T-helper 22 cell (primary cell): ENCODE results near the gene KCNJ14.

ENCODE experiments used
- DNase-seq: peaks from one replicate; pipeline ENCODE4 v3.0.0-alpha.2; 2020; ENCODE audit warnings: low read depth

The KCNJ14 gene

DNA sequence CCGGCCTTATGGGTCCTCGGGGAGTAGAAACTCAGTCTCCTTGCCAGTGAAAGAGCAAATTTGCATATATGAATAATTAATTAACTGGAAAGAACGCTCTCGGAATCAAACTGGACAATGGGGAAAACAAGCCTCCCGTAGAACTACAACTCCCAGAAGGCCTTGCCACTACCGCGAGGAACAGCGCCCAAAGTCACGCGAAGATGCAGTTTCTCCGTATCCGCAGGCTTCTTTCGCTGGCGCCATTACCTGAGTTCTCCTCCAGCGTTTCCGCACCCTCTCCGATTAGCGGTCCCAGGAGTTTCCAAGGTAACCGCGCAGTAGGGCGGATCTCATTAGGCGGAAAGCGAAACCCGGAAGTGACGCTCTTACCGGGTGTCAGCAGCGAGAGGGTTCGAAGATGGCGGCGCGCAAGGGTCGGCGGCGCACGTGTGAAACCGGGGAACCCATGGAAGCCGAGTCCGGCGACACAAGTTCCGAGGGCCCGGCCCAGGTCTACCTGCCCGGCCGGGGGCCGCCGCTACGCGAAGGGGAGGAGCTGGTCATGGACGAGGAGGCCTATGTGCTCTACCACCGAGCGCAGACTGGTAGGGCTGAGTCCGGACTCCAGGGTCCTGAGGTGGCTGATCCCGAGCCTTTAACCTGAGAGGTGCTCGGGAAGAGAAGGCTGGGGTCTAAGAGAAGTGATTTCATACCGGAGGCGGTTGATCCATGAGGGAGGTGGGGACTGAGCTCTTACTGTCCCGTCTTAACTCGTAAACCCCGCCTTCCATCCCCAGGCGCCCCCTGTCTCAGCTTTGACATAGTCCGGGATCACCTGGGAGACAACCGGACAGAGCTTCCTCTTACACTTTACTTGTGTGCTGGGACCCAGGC, 9.5 kb upstream of the KCNJ14 start, which contains the start of gene GRWD1:
TSS of gene GRWD1 (plus strand) at position 378 of the 876 bp plus-strand sequence. CDS start at position 401, 23 bp downstream.
- DNase-seq = peak; percentile 95

DNA sequence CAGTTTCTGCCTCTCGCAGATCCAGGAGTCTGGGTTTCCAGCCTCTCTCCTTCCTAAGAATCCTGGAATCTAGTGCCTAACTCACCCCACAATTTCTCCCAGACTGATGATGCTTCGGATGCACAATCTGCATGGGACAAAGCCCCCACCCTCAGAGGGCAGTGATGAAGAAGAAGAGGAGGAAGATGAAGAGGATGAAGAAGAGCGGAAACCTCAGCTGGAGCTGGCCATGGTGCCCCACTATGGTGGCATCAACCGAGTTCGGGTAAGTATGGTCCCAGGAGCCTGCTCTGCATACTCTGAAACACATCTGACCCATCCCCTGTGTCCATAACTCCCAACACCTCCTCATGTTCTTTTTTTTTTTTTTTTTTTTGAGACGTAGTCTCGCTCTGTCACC, 8.8 kb upstream of the KCNJ14 start:
- no peak for DNase-seq

DNA sequence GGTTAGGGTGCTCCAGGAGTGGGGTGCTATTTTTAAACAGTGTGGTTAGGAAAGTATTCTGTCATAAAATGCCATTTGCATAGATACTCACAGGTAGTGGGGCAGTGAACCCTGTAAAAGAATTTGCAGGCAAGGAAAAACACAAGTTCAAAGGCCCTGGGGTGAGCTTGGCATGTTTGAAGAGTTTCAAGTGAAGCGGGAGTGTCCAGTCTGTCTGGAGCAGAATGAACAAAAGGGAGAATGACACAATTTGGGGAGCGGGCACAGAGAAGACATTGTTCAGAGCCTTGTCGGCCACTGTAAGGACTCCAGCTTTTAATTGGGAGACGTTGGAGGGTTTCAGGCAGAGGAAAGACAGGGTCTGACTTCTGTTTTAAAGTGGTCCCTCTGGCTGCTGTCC, 6.8 kb upstream of the KCNJ14 start:
- no peak for DNase-seq

DNA sequence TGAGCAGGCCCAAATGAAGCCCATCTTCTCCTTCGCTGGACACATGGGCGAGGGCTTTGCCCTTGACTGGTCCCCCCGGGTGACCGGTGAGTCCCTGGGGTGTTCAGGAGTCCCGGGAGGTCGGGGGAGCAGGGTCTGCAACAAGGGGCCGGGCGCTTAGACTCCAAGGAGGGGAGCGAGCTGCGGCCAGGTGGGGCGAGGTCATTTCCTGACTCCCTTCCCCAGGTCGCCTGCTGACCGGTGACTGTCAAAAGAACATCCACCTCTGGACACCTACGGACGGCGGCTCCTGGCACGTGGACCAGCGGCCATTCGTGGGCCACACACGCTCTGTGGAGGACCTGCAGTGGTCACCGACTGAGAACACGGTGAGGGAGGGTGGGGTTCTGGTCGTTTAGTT, 4.9 kb upstream of the KCNJ14 start:
- no peak for DNase-seq

DNA sequence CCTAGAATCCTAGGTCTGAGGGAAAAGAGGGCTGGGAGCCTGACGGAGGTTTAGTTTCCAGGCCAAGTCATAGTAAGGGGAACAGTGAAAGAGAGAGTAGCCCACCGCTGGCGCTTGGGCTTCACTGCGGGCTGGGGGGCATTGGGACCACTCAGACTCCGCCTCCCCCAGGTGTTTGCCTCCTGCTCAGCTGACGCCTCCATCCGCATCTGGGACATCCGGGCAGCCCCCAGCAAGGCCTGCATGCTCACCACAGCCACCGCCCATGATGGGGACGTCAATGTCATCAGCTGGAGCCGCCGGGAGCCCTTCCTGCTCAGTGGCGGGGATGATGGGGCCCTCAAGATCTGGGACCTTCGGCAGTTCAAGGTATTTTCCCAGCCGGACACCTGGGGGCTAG, 4.5 kb upstream of the KCNJ14 start:
- DNase-seq = no peak

DNA sequence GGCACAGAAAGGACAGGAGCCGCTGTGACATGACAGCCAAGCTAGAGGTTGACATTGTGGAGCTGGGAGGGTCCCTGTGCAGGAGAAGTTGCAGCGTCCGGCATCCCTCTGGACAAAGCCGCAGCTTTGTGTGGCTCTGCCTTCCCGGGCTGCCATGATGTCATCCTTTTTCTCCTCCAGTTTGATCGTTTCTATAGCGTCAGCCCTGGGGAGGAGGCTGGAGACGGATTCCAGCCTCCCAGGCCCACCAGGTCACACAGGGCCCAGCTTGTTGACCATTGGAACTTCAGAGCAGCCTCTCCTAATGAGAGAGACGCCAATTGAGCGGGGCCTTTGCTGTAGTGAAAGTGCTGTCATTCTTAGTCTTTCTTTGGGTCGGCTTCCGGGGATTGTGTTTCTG, 3.8 kb upstream of the KCNJ14 start:
- DNase-seq = no peak

DNA sequence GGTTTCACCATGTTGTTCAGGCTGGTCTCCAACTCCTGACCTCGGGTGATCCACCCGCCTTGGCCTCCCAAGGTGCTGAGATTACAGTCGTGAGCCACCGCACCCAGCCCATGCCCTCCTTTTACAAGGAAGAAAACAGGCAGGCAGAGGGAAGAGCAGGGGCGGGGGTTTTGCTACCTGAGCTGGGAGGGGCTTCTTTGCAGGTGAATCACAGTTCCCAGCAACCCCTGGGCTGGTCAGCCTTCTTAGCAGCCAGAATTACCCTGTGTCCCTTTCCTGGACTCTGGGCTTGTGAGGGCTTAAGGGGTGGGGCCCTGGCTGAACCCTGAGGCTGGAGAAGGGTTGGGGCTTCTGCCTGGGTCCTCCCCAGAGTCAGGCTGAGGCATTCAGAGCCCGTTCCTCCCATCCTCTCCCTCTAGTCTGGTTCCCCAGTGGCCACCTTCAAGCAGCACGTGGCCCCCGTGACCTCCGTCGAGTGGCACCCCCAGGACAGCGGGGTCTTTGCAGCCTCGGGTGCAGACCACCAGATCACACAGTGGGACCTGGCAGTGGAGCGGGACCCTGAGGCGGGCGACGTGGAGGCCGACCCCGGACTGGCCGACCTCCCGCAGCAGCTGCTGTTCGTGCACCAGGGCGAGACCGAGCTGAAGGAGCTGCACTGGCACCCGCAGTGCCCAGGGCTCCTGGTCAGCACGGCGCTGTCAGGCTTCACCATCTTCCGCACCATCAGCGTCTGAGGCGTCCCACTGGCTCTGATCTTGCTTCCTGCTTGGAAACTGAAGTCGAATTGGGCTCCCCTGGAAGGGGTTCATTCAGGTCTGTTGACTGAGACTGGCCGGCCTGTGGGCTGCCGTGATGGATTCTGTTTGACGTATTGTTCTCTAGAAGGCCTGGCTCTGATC, 2.8 kb upstream of the KCNJ14 start:
- DNase-seq = no peak

DNA sequence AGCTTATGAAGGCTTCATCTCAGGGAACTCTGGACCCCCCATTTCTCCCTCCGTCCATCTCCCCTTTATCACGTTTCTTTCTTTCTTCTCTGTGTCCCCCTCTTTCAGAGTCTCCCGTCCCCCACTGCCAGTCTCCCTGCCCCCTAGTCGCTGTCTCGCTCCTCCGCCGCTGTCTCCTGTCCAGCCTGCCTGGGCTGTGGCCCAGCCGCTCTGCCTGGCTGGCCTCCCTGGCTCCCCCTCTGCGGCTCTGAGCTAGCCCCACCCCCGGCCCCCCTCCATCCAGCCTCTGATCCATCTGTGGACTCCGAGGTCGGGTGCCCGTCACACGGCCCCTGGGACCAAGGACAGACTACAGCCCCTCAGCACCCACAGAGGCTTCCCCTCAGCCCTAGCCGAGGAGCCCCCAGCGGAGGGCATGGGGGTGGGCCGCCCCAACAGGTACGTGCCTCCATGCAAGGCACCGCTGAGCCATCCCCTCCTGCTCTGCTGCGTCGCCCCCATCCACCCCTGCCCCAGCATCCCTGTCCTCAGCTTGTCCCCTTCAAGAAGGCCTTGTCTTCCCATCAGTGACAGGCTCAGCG, 1.1 kb upstream of the KCNJ14 start:
- no peak for DNase-seq

DNA sequence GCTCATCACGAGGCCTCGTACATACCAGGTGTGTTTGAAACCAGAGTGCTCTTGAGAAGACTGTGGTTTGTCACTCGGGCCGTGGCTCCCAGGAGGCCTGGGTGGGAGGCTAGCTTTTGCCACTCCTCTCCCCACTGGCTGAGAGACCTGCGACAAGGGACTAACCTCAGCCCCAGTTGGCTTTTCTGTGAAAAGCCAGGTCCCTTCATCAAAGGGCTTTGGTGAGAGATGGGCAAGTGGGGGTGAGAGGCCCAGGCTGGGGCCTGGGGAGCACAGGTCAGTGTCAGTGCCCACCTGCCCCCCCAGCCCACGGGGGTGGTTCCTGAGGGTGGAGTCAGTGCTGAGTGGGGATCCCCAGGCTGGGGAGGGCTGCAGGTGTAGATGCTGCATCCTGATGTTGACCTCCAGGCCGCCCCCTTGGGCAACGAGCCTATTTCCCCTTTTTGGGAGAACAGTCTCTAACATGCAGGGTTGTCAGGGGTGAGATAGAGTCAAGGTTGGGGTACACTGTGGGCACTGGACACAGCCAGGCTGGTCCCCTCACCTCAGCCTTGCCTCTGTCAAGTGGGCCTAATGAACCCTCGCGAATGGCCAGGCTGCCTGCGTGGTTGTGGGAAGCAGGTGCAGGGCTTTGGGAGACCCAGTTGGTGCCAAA, 661 bp downstream of the KCNJ14 start:
- DNase-seq = no peak

DNA sequence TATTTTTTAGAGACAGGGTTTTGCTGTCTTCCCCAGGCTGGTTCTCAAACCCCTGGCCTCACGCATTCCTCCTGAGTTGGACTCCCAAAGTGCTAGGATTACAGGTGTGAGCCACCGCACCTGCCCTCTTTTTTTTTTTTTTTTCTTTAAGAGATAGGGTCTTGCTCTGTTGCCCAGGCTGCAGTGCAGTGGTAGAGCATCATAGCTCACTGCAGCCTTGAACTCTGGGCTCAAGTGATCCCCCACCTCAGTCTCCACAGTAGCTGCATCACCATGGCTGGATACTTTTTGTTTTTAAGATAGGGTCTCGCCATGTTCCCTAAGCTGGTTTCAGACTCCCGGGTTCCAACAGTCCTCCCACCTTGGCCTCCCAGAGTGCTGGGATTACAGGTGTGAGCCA, 1.5 kb downstream of the KCNJ14 start:
- DNase-seq = no peak

DNA sequence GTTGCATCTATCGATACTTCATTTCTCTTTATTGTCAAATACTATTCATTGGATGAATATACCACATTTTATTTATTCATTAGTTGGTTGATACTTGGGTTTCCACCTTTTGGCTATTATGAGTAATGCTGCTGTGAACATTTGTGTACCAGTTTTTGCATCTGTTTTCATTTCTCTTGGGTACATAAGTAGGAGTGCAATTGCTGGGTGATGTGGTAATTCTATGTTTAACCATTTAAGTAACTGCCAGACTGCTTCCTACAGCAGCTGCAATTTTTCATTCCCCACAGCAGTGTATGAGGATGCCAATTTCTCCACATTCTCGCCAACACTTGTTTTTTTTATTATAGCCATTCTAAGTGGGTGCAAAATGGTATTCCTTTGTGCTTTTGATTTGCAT, 2.6 kb downstream of the KCNJ14 start:
- DNase-seq = no peak

DNA sequence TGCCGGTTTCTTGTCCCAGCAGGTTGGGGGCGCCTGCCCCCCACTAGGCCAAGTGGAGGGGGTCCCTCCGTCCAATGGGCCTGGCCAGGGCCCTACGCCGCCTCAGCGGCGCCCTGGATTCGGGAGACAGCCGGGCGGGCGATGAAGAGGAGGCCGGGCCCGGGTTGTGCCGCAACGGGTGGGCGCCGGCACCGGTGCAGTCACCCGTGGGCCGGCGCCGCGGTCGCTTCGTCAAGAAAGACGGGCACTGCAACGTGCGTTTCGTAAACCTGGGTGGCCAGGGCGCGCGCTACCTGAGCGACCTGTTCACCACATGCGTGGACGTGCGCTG, 6.2 kb downstream of the KCNJ14 start:
- no peak for DNase-seq

DNA sequence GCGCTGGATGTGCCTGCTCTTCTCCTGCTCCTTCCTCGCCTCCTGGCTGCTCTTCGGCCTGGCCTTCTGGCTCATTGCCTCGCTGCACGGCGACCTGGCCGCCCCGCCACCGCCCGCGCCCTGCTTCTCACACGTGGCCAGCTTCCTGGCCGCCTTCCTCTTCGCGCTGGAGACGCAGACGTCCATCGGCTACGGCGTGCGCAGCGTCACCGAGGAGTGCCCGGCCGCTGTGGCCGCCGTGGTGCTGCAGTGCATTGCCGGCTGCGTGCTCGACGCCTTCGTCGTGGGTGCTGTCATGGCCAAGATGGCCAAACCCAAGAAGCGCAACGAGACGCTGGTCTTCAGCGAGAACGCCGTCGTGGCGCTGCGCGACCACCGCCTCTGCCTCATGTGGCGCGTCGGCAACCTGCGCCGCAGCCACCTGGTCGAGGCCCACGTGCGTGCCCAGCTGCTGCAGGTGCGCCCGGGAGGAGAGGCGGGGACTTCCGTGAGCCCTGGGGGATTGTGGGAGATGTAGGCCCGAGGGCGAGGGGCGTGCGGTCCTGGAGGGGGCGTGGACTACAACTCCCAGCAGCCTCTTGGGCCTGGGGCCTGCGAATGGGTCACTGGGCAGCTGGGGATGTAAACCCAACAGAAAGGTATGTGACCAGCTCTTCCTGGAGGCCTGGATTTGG, 6.7 kb downstream of the KCNJ14 start:
- DNase-seq = no peak

DNA sequence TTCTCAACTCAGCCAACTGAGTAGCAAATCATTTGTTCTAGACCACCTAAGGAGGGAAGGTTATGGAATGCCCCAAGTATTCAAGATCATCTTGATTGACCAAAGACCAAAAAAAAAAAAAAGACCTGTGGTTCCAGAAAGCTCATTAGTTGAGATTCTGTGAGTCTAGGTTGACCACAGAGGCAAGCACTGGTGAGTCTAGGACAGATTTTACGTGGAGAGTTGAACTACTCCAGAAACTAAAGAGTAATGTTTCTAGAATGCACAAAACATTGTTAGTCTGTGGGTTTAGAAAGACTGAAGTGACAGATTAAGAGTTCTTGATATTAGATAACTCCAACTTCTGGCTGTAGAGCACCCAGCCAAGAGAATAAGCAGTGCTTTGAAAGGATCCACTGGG, 9.8 kb downstream of the KCNJ14 start:
- DNase-seq = no peak

DNA sequence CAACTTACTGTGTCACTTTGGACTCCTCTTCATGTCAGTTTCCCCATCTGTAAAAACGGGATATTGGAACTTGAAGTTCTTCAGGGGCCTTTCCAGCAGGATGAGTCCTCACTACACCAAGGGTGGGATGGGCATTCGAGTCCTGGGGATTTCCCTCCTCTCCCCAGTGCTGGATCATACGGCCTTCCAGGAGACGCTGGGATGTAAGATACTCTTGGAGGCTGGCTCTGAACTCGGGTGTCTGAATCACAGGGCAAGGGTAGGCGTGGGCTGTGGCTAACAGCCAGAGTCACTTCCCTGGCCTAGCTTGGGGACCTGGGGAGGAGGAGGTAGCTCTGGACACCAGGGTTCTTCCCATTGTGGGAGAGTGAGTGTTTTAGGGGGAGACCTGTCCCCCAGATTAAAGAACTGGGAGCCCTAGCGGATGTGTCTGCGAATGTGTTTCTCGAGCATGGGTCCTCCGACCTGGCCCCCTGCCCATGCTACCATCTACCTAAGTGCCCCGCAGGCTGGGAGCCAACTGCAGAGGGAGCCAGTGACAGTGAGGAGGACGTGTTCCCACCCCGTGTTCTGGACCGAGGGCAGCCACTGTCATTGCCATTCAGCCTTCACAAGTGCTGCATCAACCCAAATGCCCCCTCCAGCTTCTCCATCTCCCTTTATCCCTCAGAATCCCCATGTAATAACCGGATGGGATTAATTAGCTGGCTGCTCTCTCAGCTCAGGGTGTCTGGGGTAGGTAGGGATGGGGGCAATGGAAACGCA, 11.4 kb downstream of the KCNJ14 start:
- DNase-seq = no peak

DNA sequence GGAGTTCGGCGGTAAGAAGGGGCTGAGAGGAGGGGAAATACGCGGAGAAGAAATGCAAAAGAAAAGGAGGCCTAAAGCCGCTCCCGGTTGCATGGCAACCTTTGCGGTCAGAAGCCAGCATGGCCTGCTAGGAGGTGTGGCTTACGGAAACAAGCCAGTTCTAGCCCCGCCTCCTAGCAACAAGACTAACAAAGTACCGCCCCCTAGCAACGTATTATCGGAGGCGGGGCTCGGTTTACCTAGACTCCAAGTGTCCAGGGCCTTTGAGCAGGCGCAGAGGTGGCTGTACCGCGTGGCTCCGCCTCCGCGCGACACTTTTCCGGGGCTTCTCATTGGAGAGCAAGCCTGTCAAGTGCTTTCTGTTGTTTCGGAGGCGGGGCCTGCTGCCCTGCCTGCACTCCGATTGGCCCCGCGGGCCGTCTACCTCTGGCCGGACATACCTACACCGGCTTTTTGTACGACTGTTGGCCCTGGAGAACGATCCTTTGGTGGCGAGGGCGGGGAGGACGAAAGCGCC, 13.5 kb downstream of the KCNJ14 start:
- DNase-seq = peak; percentile 100

DNA sequence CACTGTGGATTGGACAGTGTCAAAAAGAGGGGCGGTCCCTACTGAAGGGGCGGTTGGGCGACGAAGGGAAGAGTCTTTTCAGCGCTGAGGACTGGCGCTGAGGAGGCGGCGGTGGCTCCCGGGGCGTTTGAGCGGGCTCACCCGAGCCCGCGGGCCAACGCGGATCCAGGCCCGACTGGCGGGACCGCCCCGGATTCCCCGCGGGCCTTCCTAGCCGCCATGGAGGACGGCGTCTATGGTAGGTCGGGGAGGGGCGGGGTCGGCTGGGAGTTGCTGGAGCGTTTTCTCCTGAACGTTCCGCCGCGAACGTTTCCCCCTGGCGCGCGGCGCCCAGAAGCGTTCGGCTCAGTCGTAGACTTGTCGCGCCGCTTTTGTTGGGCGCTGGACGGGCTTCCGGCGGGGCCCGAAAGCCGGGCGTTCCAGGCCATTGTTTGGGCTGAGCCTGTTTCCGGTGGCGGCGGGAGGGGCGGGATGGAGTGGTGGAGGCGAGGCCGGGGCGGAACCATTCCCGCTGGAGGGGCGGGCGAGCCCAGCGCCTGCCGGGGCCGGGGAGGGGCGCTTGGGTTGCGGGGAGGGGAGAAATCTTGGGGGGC, 14.0 kb downstream of the KCNJ14 start, which contains the start of gene CYTH2:
TSS of gene CYTH2 (plus strand) at position 81 of the 593 bp plus-strand sequence. CDS start at position 220, 139 bp downstream.
- DNase-seq = peak; percentile 62

DNA sequence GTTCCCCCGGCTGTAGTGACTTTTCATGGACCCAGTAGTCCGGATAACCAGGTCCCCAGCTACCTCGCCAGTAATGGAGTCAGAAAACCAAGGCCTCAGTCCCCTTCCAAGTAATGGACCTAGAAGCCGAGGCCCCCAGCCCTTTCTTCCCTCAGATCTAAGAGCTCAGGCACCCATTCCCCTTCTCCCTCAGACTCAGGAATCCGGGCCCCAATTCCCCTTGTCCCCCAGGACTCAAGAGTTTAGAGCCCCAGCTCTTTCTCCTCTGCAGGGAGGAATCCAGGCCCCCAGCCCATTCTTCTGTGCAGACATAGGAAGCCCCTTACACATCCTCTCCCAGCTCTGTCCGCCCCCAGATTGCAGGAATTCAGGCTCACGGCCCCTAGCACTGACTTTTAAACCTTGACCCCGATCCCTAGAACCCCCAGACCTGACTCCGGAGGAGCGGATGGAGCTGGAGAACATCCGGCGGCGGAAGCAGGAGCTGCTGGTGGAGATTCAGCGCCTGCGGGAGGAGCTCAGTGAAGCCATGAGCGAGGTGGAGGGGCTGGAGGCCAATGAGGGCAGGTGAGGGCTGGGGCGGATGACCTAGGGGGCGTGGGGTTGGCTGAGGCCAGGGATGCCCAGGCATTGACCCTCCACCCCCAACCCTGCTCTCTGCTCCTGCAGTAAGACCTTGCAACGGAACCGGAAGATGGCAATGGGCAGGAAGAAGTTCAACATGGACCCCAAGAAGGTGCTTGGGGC, 14.7 kb downstream of the KCNJ14 start:
- no peak for DNase-seq

DNA sequence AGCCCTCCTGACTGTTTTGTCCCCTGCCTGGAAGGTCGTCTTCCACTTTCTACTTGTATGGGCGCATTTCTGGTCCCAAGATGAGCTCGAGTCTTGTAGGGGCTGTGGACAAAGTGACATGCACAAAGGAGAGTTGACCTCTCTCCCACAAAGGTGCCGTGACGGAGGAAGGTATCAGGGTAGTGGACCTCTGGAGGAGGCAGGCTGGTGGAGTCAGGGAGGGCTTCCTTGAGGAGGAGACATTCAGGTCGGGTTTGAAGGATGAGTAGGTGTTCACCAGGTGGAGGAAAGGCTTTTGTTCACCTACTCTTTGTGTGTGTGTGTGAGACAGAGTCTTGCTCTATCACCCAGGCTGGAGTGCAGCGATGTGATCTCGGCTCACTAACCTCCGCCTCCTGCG, 15.5 kb downstream of the KCNJ14 start:
- no peak for DNase-seq
